Right renal cortex interstitium (tissue), 3 donors: Measurements from ENCODE around the gene TCF7. TPM values are rescaled to one million over a fixed set of nuclear protein-coding genes. Genes with fewer than 3 reads are reported as not detected.

Experiments
- DNase-seq, 3 donors: peaks; one replicate each; pipeline ENCODE4 v3.0.0-alpha.2; 2013; ENCODE audit warnings: low read depth in 3 of 3, low spot score in 2 of 3
- polyA plus RNA-seq, 3 donors: library from polyadenylated mRNA; unstranded; fragments of 120-200 nt; gene quantifications; one replicate each; pipeline ENCODE4 v1.2.1, GENCODE V29; 2013; ENCODE audit not compliant: insufficient read length in 3 of 3

TCF7 gene
- polyA plus RNA-seq, 3 donors: 11.9 to 13.7 (median 12.1) TPM

- no peak for DNase-seq
These were observed 2.5 kb upstream of the TCF7 start for GRCh38 chr5:134111741-134112647.

GRCh38 chr5:134112726-134113362, 1.6 kb upstream of the TCF7 start:
- no peak for DNase-seq

DNA sequence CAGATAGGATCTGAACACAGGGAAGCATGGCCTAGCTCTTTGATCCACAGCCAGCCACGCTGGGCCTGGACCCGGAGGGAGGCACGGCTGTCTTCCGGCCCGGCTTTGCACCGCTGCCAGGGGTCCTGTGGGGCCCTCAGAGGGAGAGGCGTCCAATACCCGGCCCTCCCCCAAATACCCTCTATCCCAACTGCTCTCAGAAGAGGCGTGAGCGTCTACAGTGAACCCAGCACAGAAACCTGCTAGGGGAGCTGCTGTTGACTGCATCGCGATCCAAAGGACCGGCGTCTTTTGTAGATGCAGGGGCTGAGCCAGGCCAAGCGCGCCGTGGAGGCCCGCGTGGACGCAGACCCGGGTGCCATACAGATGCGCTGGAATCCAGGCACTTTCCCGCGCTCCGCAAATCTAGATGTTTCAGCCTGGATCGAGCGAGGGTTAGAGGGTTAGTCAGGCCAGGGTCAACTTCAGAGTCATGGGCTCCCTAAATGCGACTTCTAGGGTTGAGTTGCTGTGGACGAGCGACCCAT, 1.1 kb upstream of the TCF7 start:
- no peak for DNase-seq

DNA sequence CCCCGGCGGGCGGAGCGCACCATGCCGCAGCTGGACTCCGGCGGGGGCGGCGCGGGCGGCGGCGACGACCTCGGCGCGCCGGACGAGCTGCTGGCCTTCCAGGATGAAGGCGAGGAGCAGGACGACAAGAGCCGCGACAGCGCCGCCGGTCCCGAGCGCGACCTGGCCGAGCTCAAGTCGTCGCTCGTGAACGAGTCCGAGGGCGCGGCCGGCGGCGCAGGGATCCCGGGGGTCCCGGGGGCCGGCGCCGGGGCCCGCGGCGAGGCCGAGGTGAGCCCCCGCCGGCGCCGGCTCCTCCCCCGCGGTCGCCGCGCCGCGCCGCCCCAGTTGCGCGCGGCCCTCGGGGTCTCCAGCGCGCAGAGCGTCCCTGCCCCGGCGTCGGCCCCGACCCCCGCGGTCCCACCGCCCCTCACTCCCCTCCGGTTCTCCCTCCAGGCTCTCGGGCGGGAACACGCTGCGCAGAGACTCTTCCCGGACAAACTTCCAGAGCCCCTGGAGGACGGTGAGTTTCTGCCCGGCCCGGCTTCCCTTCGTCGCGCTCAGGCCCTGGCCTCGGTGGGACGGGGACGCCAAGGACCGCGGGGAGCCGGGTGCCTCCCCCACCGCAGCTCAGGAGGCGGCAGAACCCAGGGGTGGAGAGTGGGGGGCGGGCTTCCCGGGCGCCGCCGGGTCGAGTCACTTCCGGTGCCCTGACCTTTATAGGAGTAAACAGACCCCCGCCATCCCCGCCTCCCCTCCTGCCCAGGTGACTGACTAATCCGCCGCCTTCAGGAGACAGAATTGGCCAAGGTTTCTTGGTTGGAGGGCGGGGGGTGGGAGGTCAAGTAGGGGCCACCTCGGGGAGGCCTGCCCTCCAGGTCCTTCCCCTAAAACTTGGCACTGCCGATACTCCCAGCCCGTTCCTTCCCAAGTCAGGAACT, 665 bp downstream of the TCF7 start:
- no peak for DNase-seq

GRCh38 chr5:134115806-134116175, 1.3 kb downstream of the TCF7 start:
- no peak for DNase-seq

GRCh38 chr5:134116286-134116685, 1.8 kb downstream of the TCF7 start:
- DNase-seq: no peak

DNA sequence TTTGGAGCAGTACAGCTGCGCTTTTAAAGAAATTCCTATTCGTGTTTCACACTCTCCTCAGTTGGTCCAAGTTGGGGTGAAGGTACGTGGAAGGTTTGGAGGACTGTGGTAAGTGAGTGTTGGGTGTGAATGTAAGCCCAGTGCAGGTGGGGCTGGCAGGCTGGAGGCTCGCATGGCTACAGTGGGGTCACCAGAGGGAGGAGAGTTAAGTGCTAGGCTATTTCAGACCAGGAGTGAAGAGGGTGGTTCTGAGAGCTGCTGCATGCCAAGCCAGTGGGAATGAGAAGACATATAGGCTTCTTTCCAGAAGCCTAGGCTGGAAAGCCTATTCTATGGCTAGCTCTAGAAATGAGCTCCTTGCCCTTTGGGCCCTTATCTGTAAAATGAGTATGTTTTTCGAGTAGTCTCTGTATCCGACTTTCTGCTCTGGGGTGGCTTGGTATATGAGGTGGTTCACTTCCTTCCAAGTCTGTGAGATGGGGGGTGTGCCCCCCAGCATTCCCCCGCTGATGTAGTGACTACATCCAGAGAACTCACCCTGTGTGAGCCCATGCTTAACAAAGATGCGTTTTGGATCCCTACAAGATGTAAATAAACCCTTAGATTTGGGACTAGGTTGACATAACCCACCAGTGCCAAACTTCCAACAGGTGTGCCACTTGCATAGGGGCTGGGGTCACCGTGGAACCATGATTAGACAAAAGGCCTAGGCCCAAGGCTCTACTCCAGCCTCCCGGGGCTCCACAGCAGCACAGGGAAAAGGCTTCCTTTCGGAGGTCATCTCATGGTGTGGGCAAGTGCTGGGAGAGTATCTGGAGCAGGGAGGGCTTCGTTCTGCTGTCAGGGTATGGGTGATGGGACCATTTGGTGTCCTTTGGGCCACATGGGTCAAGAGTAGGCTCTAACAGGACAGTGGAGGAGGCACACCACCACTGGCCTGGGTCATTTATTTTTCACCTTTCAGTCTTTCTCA, 2.6 kb downstream of the TCF7 start:
- no peak for DNase-seq

DNA sequence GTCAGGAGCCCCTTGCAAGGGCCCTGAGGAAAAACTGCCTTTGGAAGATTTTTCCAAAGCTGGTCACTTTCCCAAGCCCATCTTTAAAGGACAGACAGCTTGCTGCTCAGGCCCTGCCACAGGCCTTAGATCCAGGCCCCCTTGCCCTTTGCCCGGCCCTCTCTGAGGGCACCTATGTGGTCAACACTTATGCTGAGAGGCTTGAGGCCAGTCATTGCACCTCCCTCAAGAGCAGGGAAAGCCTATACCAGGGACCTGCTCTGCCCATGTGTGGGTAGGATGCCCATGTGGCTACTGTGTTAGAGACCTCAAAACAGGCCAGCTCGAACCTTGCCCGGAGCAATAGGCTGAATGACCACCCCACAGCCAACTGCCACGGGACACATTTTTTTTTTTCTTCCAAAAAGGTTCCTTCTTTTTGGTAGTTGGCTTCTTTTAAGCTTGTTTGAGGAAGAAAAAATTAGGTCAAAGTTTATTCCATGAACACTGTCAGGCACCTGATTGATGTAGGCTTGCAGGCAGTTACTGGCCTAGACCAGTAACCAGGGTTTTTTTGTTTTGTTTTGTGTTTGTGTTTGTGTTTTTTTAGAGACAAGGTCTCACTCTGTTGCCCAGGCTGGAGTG, 3.8 kb downstream of the TCF7 start:
- no peak for DNase-seq

DNA sequence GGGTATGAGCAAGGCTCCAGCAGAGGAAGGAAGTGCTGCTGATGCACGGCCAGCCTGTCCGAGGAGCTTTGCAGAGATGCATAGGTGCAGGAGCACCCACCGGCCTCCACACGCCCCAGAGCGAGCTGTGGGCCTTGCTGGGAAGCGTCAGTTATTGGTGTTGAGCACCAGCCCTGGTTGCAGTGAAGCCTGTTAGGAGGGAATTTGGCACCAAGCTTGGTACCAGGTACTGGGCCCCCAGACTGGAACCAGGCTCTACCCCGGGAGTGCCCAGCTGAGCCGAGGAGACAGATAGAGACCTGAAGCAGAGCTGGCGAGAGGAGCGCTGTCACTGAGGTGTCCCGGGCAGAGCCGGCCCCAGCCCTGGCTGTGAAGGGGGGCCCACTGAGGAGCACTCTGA, 5.2 kb downstream of the TCF7 start:
- no peak for DNase-seq

GRCh38 chr5:134120386-134121138, 6.1 kb downstream of the TCF7 start:
- DNase-seq: no peak

GRCh38 chr5:134122530-134122929, 8.0 kb downstream of the TCF7 start:
- DNase-seq: no peak

DNA sequence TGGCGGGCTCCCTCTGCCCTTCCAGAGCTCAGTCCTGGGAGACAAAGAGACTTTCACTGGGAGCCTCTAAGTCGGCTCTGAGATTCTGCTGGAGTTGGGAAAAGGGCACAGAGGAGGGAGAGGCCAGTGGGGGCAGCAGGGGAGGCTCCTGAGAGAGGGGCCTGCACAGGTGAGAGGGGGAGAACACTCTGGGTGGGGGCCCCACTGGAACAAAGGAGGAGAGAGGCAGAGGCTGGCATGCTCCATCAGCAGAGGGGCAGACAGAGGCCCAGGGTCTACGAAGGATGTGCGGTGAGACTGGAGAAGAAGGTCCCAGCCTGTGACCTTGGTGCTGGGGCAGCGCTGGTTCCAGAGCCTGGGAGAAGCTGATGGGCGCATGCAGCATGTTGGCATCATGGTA, 8.9 kb downstream of the TCF7 start:
- DNase-seq: no peak

- no peak for DNase-seq
These were observed 10.0 kb downstream of the TCF7 start for GRCh38 chr5:134124289-134125038.

DNA sequence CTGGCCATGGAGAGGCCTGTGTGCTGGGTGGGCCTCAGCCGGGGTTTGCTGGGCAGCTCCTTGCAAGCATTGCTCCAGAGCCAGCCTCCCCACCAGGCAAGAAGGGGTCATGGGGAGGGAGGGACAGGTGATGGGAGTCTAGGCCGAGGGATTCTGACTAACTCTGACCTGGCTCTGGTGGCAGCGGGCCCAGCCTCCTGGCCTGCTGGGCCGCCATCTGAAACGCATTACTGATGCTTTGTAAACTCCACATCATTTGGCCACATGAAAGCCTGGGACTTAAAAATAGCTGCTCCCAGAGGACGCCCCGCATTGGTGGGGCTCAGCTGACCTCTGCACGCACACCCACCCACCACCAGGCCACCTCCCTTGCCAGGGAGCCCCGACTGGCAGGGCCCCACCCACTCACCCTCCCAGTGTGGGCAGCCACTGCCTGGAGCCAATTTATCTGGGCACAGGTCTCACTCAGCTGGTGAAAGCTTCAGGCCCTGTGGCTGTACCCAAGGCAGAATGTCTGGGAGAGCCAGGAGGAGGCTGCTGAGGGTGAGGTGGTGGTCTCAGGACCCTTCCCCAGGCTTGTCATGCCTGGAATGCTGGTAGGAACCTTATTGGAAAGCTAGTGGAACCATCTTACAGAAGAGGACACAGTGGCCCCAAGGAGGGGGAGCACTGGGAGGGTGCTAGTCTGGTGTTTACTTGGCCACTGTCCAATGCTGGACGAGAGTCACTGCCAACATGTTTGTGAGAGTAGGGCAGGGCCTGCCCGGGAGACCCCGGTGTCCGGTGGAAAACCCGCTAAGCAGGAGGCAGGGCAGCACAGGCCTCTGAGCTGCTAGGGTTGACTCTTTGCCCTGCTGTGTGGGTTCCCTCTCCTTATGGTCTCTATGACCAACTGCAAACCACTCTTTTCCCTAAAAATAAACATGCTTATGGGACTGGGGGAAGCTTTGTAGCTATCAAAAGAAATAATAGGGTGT, 10.8 kb downstream of the TCF7 start:
- DNase-seq: no peak

DNA sequence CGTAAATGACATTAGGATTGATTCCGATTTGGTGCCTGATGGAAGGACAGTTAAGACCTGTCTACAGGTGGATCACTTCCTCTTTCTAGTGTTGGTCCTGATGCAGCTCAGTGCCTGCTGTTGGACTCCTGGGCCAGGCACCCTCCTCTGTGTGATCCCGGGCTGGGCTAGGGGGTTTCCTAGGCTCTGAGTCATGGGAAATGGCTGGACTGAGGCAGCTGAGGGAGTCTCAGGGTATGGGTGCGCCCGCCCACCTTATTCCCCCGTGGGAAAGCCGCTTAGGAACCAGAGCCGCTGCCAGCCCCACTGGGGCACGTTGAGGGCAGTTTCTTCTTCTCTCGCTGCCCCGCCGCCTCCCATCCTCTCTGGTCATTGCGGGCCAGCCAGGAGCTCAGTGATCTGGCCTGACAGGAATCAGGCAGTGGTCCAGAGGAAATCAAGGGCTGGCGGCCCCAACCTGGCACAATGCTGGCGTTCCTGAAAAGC, 12.9 kb downstream of the TCF7 start:
- no peak for DNase-seq

GRCh38 chr5:134127988-134128647, 13.6 kb downstream of the TCF7 start:
- no peak for DNase-seq
